ENCODE data around the gene GDI2. TPM values are rescaled to one million over a fixed set of nuclear protein-coding genes. Genes with fewer than 3 reads are reported as not detected.

Gene GDI2
- total RNA-seq, 1 experiment from 2014 or later = 144 TPM

DNA sequence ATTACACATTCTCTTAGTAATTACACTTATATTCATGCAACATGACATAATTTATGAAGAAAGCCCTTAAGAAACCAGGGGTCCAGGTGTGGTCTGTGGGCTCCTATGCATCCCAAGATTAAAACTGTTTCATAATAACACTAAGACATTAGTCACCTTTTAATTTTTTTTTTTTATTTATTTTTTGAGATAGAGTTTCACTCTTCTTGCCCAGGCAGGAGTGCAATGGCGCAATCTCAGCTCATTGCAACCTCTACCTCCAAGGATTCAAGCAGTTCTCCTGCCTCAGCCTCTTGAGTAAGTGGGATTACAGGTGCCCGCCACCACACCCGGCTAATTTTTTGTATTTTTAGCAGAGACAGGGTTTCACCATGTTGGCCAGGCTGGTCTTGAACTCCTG lies 12.5 kb downstream of the GDI2 start:
- Histone ChIP-seq H3K9me3 (ENCODE audit: control insufficient read depth in 1 of 2, insufficient read depth in 1 of 2, low read depth in 1 of 2, low read length in 2 of 2) (no peaks in the 10 kb centered on the region), H3K79me2 (ENCODE audit: insufficient read depth, low read length) (peaks cover 100% of the 10 kb centered on the region), H3K36me3 (ENCODE audit: control insufficient read depth in 1 of 2, insufficient read depth in 2 of 2, low read length in 2 of 2) (peaks cover 32 to 33% of the 10 kb centered on the region in 2 experiments), H3K4me3 (replicated peaks in 1 of 2; ENCODE audit: low read depth in 1 of 2, low read length in 2 of 2) (no peak overlapping the region), H3K27ac (ENCODE audit: low read depth, low read length) (no peak overlapping the region), H3K27me3 (ENCODE audit: insufficient read depth, low read length) (no peaks in the 10 kb centered on the region), H3K9ac (ENCODE audit: low read length) (no peak overlapping the region), H4K20me1 (ENCODE audit: insufficient read depth) (peaks cover 9% of the 10 kb centered on the region), H3K4me2 (ENCODE audit: low read length) (no peak overlapping the region), H2AFZ (ENCODE audit: low read depth, low read length, poor library complexity, severe bottlenecking) (no peak overlapping the region), H3K9me2 (ENCODE audit: insufficient read depth) (no peaks in the 10 kb centered on the region), H3K4me1 (ENCODE audit: control insufficient read depth in 1 of 2, insufficient read depth in 2 of 2, low read length in 2 of 2) (no peaks in the 10 kb centered on the region)
- BruUV-seq (replicated peaks) = no TSS peak
- ChIA-PET CTCF (no interaction called here), RAD21 (ENCODE audit: low non-redundant PET in 1 of 2, low total read pairs in 2 of 2, uncharacterized antibody in 2 of 2, unreplicated experiment in 2 of 2) (no interaction called here), POLR2A (no interaction called here)
- DNase-seq (ENCODE audit: low read depth, low spot score) (no peak), ATAC-seq (no peak)
- TF ChIP-seq SP1 (IDR thresholded peaks at IDR 0.05; ENCODE audit: low read depth) (no peak), ZFX (IDR thresholded peaks at IDR 0.05) (no peak), FOSL1 (IDR thresholded peaks at IDR 0.05; ENCODE audit: low read depth) (no peak), ZNF274 (IDR thresholded peaks at IDR 0.05; ENCODE audit: low read depth, low read length) (no peak), POLR2A (IDR thresholded peaks at IDR 0.05; ENCODE audit: borderline replicate concordance, extremely low read depth, insufficient read depth, insufficient read length) (no peak)
- TF ChIP-seq, protein P1, sequence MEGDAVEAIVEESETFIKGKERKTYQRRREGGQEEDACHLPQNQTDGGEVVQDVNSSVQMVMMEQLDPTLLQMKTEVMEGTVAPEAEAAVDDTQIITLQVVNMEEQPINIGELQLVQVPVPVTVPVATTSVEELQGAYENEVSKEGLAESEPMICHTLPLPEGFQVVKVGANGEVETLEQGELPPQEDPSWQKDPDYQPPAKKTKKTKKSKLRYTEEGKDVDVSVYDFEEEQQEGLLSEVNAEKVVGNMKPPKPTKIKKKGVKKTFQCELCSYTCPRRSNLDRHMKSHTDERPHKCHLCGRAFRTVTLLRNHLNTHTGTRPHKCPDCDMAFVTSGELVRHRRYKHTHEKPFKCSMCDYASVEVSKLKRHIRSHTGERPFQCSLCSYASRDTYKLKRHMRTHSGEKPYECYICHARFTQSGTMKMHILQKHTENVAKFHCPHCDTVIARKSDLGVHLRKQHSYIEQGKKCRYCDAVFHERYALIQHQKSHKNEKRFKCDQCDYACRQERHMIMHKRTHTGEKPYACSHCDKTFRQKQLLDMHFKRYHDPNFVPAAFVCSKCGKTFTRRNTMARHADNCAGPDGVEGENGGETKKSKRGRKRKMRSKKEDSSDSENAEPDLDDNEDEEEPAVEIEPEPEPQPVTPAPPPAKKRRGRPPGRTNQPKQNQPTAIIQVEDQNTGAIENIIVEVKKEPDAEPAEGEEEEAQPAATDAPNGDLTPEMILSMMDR (IDR thresholded peaks at IDR 0.05 in 2 of 3, conservative IDR thresholded peaks at IDR 0.05 in 1 of 3; ENCODE audit: borderline replicate concordance in 1 of 3, insufficient read depth in 1 of 3, low read depth in 2 of 3, low read length in 2 of 3) = no peak
- intact Hi-C loops (cut with micrococcal nuclease) = no loop called here

DNA sequence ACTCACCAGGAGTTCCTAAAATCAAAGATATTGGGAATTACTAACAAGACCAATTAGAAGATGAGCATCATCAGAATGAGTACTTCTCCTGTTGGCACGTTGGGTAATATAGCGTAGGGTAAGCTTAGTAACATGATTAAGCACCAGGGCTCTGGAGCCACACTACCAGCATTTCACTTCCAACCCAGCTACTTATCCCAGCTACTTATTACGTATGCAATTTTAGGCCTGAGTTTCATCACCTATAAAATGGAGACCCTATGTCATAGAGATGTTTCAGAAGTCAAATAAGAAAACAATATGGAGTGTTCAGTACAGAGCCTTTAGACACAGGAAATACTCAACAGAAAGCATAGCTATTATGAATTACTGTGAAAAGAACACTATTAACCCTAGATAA lies 19.0 kb downstream of the GDI2 start:
- RAD21 ChIA-PET (ENCODE audit: low non-redundant PET in 1 of 2, low total read pairs in 2 of 2, uncharacterized antibody in 2 of 2, unreplicated experiment in 2 of 2) = no interaction called here
- Histone ChIP-seq H3K4me3 (replicated peaks in 1 of 2; ENCODE audit: low read depth in 1 of 2, low read length in 2 of 2) (no peak overlapping the region), H3K9me3 (ENCODE audit: control insufficient read depth in 1 of 2, insufficient read depth in 1 of 2, low read depth in 1 of 2, low read length in 2 of 2) (no peaks in the 10 kb centered on the region), H3K4me2 (ENCODE audit: low read length) (no peak overlapping the region), H4K20me1 (ENCODE audit: insufficient read depth) (no peaks in the 10 kb centered on the region), H3K36me3 (ENCODE audit: control insufficient read depth in 1 of 2, insufficient read depth in 2 of 2, low read length in 2 of 2) (peaks cover 50 to 71% of the 10 kb centered on the region in 2 experiments), H2AFZ (ENCODE audit: low read depth, low read length, poor library complexity, severe bottlenecking) (no peak overlapping the region), H3K27me3 (ENCODE audit: insufficient read depth, low read length) (no peaks in the 10 kb centered on the region), H3K9ac (ENCODE audit: low read length) (no peak overlapping the region), H3K27ac (ENCODE audit: low read depth, low read length) (no peak overlapping the region), H3K79me2 (ENCODE audit: insufficient read depth, low read length) (peaks cover 98% of the 10 kb centered on the region), H3K4me1 (ENCODE audit: control insufficient read depth in 1 of 2, insufficient read depth in 2 of 2, low read length in 2 of 2) (no peaks in the 10 kb centered on the region), H3K9me2 (ENCODE audit: insufficient read depth) (no peaks in the 10 kb centered on the region)
- no peak for DNase-seq (ENCODE audit: low read depth, low spot score)
- intact Hi-C loops (cut with micrococcal nuclease) = no loop called here
- CTCF ChIA-PET = no interaction called here
- BruUV-seq (replicated peaks) = no TSS peak
- ATAC-seq = no peak
- POLR2A ChIA-PET = no interaction called here
- TF ChIP-seq POLR2A (IDR thresholded peaks at IDR 0.05; ENCODE audit: borderline replicate concordance, extremely low read depth, insufficient read depth, insufficient read length) (no peak), EZH2 (IDR thresholded peaks at IDR 0.05) (no peak), EGR1 (IDR thresholded peaks at IDR 0.05; ENCODE audit: low read depth) (no peak), RAD21 (IDR thresholded peaks at IDR 0.05; ENCODE audit: low read depth) (no peak), POLR2AphosphoS5 (IDR thresholded peaks at IDR 0.05; ENCODE audit: low read depth, low read length) (no peak), TCF7L2 (IDR thresholded peaks at IDR 0.05; ENCODE audit: borderline replicate concordance, extremely low read depth, insufficient read depth, insufficient read length) (no peak), ZFX (IDR thresholded peaks at IDR 0.05) (no peak), YY1 (IDR thresholded peaks at IDR 0.05; ENCODE audit: extremely low read depth, insufficient replicate concordance, low read depth, low read length) (no peak), ZNF274 (IDR thresholded peaks at IDR 0.05; ENCODE audit: low read depth, low read length) (no peak), JUND (IDR thresholded peaks at IDR 0.05) (no peak), SIN3A (IDR thresholded peaks at IDR 0.05; ENCODE audit: low read depth) (no peak)
- TF ChIP-seq, protein P1 (IDR thresholded peaks at IDR 0.05 in 2 of 3, conservative IDR thresholded peaks at IDR 0.05 in 1 of 3; ENCODE audit: borderline replicate concordance in 1 of 3, insufficient read depth in 1 of 3, low read depth in 2 of 3, low read length in 2 of 3) = no peak
